Measurements from ENCODE around the gene CSMD2. TPM values are rescaled to one million over a fixed set of nuclear protein-coding genes. Genes with fewer than 3 reads are reported as not detected.
A peak's percentile ranks its signal among the peaks of the same experiment; 100 is the strongest.

Gene CSMD2
- total RNA-seq, 4 donors from 2014 or later: 0.60 to 2.5 (median 1.2) TPM

DNA sequence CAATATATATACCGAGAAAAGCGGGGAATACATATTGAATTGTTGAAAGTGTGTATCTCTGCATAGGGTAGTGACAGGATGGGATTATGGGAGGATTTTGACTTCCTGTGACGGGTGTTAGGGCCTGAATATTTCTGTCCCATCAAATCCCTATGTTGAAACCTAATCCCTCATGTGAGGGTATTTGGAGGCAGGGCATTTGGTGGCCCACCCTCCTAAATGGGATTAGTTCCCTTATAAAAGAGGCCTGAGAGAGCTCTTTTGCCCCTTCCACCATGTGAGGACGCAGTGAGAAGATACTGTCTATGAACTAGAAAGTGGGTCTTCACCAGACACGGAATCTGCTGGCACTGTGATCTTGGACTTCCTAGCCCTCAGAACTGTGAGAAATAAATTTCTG, 555.3 kb downstream of the CSMD2 start:
- DNase-seq (ENCODE audit: low spot score in 2 of 2): no peak
- no peak for TF ChIP-seq EP300 (IDR thresholded peaks at IDR 0.05)
- H3K4me3 ChIP-seq: no peak overlapping the region

DNA sequence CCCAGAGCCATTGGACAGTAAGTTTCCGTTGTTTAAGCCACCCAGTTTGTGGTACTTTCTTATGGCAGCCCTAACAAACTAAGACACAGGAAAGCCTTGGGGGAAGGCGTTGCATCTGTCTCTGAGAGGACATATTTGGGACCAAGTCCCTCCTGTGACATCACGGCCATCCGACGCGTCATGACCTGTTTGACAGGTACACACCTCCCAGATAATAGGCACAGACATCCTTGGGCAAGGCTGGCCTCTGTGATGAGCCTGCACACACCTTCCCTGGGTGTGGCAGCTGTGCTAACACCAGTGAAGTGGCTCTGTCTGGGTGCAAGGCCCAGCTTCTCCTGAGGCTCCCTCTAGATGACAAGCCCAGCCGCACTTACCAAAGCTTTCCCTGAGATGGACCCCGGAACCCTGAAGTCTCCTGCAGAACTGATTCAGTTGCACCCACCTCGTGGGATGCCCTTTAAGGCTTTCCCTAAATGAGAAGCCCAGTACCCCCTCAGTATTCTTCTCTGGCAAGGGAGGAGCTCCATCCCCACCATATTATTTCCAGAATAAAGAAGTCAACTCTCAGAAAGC, 556.1 kb downstream of the CSMD2 start:
- Histone ChIP-seq H3K4me3 (no peak overlapping the region), H3K27ac (no peak overlapping the region), H3K27me3 (no peaks in the 10 kb centered on the region), H3K4me1 (peaks cover 0 to 11% (median 0%) of the 10 kb centered on the region in 4 donors), H3K9me3 (no peaks in the 10 kb centered on the region), H3K36me3 (no peaks in the 10 kb centered on the region)
- no peak for TF ChIP-seq POLR2A (IDR thresholded peaks at IDR 0.05)
- TF ChIP-seq, protein P1, sequence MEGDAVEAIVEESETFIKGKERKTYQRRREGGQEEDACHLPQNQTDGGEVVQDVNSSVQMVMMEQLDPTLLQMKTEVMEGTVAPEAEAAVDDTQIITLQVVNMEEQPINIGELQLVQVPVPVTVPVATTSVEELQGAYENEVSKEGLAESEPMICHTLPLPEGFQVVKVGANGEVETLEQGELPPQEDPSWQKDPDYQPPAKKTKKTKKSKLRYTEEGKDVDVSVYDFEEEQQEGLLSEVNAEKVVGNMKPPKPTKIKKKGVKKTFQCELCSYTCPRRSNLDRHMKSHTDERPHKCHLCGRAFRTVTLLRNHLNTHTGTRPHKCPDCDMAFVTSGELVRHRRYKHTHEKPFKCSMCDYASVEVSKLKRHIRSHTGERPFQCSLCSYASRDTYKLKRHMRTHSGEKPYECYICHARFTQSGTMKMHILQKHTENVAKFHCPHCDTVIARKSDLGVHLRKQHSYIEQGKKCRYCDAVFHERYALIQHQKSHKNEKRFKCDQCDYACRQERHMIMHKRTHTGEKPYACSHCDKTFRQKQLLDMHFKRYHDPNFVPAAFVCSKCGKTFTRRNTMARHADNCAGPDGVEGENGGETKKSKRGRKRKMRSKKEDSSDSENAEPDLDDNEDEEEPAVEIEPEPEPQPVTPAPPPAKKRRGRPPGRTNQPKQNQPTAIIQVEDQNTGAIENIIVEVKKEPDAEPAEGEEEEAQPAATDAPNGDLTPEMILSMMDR (IDR thresholded peaks at IDR 0.05): no peak
- no peak for TF ChIP-seq EP300 (IDR thresholded peaks at IDR 0.05)
- no peak for DNase-seq (ENCODE audit: low spot score in 2 of 2)
- 92 to 95% methylated on average over 9 of the region's 9 CpGs for WGBS, 2 donors

More for the DNA sequence above, 555.3 kb downstream of the CSMD2 start:
- H3K36me3 ChIP-seq: no peaks in the 10 kb centered on the region
- no peaks in the 10 kb centered on the region for H3K9me3 ChIP-seq
- 92 to 96% methylated on average over 5 of the region's 5 CpGs for WGBS, 2 donors
- H3K27me3 ChIP-seq: no peaks in the 10 kb centered on the region
- no peak overlapping the region for H3K27ac ChIP-seq
- H3K4me1 ChIP-seq: peaks cover 0 to 11% (median 0%) of the 10 kb centered on the region in 4 donors

DNA sequence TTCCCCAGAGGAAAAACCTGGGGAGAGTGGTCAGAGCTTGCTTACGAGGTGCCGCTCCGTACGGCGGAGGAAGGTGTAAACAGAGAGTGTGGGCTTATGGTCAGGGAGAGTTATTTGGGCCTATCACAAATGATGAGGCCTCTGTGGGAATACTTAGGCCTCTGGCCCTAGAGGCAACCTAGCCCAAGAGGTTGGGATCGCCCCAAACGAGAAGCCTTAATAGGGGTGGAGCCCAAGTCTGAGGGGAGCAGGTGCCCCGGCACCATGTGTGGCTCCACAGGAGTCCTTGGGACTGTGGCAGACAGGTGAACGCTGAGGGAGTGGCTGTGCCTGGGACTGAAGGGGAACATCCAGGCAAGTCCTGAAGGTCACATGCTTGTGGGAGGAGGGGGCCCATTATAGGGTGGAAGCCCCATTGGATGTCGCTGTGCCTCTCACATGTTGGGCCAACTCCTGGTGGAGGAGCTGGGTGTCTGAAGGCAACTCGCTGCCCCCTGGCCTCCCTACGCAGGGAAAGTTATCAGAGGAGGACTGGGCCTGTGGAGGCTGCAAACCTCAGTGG, 557.5 kb downstream of the CSMD2 start:
- no peaks in the 10 kb centered on the region for H3K9me3 ChIP-seq
- H3K36me3 ChIP-seq: no peaks in the 10 kb centered on the region
- H3K4me1 ChIP-seq: peaks cover 0 to 11% (median 0%) of the 10 kb centered on the region in 4 donors
- H3K27ac ChIP-seq: peak overlapping the region in 1 of 4 donors; percentile 70
- H3K27me3 ChIP-seq: no peaks in the 10 kb centered on the region
- no peak overlapping the region for H3K4me3 ChIP-seq
- WGBS, 2 donors: 87 to 88% methylated on average over 11 to 12 of the region's 12 CpGs
- DNase-seq (ENCODE audit: low spot score in 2 of 2): no peak
- TF ChIP-seq, protein P1 (IDR thresholded peaks at IDR 0.05): no peak
- TF ChIP-seq POLR2A (IDR thresholded peaks at IDR 0.05) (no peak), EP300 (IDR thresholded peaks at IDR 0.05) (no peak)

DNA sequence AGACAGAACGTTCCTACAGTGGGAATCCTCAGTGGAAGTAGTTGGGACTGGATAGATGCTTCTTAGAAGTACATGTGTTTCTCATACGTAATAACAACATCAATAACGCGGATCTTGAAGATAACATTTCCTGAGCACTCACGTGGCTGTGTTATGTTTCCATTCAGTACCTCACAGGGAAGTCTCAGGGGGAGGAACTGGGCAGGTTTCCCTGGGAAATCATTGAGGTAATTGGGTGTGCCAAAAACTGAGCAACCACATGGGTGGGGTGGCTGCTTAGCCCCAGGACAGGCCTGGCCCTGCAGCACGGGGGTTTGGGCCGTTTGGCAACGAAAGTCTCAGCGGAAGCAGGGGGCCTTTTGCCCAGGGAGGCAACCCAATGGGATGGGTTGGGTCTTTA, 558.8 kb downstream of the CSMD2 start:
- peak; percentile 50 to 51 for DNase-seq (ENCODE audit: low spot score in 2 of 2)
- Histone ChIP-seq H3K36me3 (no peaks in the 10 kb centered on the region), H3K27ac (peak overlapping the region in 1 of 4 donors; percentile 70), H3K4me3 (no peak overlapping the region), H3K4me1 (peaks cover 0 to 11% (median 0%) of the 10 kb centered on the region in 4 donors), H3K9me3 (no peaks in the 10 kb centered on the region), H3K27me3 (no peaks in the 10 kb centered on the region)
- TF ChIP-seq, protein P1 (IDR thresholded peaks at IDR 0.05): no peak
- no peak for TF ChIP-seq POLR2A (IDR thresholded peaks at IDR 0.05)
- TF ChIP-seq EP300 (IDR thresholded peaks at IDR 0.05): peak; percentile 53 to 55
- WGBS, 2 donors: 61 to 78% methylated on average over 9 of the region's 9 CpGs

DNA sequence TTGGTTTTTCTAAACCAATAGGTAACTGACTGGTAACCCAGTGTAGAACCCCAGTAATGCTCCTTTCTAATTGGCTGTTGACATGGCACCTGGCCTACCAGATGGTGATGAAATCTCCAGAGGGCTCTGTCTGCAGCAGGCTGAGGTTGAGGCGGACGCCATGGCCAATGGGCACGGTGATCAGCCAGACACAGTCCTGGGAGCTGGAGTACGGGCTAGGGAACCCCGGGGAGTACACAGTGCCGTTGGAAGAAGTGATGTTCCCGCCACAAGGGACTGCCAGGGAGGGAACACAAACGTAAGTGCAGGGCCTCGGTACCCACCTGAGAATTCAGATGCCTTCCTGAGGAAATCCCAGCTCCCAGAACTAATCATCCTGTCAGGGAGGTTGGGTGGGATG, 562.8 kb downstream of the CSMD2 start:
- Histone ChIP-seq H3K36me3 (no peaks in the 10 kb centered on the region), H3K4me3 (no peak overlapping the region), H3K27me3 (no peaks in the 10 kb centered on the region), H3K4me1 (peaks cover 0 to 11% (median 0%) of the 10 kb centered on the region in 4 donors), H3K9me3 (no peaks in the 10 kb centered on the region), H3K27ac (no peak overlapping the region)
- DNase-seq (ENCODE audit: low spot score in 2 of 2): no peak
- WGBS, 2 donors: 77 to 87% methylated on average over 9 of the region's 9 CpGs
- TF ChIP-seq, protein P1 (IDR thresholded peaks at IDR 0.05): no peak
- TF ChIP-seq POLR2A (IDR thresholded peaks at IDR 0.05) (no peak), EP300 (IDR thresholded peaks at IDR 0.05) (no peak)
